Loucy (cell line): Measurements from ENCODE around the gene ARL10.

Experiments
- H2AFZ ChIP-seq: fragments of 200-600 bp; sonication (generic); 2 replicates; pipeline ENCODE4 v1.6.0; 2016; ENCODE audit warnings: antibody characterized with exemption, mild to moderate bottlenecking, low read length, moderate library complexity
- H3F3A ChIP-seq: fragments of 200-600 bp; 2 replicates; pipeline ENCODE4 v1.6.0; 2016; ENCODE audit warnings: antibody characterized with exemption, low read depth, mild to moderate bottlenecking
- H3K27me3 ChIP-seq: fragments of 200-600 bp; sonication (generic); 2 replicates; pipeline ENCODE4 v1.6.1; 2014; ENCODE audit warnings: low read length, mild to moderate bottlenecking; ENCODE audit not compliant: insufficient read depth, poor library complexity, severe bottlenecking
- H3K36me3 ChIP-seq: fragments of 200-600 bp; sonication (generic); 2 replicates; pipeline ENCODE4 v1.6.1; 2016; ENCODE audit warnings: low read length; ENCODE audit not compliant: insufficient read depth
- H3K4me1 ChIP-seq: fragments of 200-600 bp; sonication (generic); 2 replicates; pipeline ENCODE4 v1.5.1; 2014; ENCODE audit warnings: low read length, mild to moderate bottlenecking; ENCODE audit not compliant: insufficient read depth, poor library complexity, severe bottlenecking
- H3K4me2 ChIP-seq: fragments of 200-600 bp; sonication (generic); 2 replicates; pipeline ENCODE4 v1.6.0; 2014; ENCODE audit warnings: antibody characterized with exemption, low read length, low read depth, mild to moderate bottlenecking; ENCODE audit not compliant: poor library complexity, severe bottlenecking
- H3K4me3 ChIP-seq: fragments of 200-600 bp; sonication (generic); 2 replicates; pipeline ENCODE4 v1.5.1; 2014; ENCODE audit warnings: low read length, mild to moderate bottlenecking, mixed read lengths; ENCODE audit not compliant: poor library complexity, severe bottlenecking
- H3K79me2 ChIP-seq: fragments of 200-600 bp; sonication (generic); 2 replicates; pipeline ENCODE4 v1.6.1; 2014; ENCODE audit warnings: low read length; ENCODE audit not compliant: insufficient read depth
- H3K9ac ChIP-seq: fragments of 200-600 bp; sonication (generic); 2 replicates; pipeline ENCODE4 v1.6.0; 2014; ENCODE audit warnings: mild to moderate bottlenecking, low read depth, low read length, moderate library complexity; ENCODE audit not compliant: poor library complexity, severe bottlenecking
- H3K9me2 ChIP-seq: fragments of 200-600 bp; sonication (generic); replicated peaks from 2 replicates; pipeline ENCODE4 v1.6.1; 2016; ENCODE audit warnings: low read depth, low read length, mixed read lengths
- H3K9me3 ChIP-seq: fragments of 200-600 bp; sonication (generic); 2 replicates; pipeline ENCODE4 v1.6.1; 2014; ENCODE audit warnings: mild to moderate bottlenecking, antibody characterized with exemption, low read length, low read depth; ENCODE audit not compliant: insufficient read depth
- H4K20me1 ChIP-seq: fragments of 200-600 bp; sonication (generic); 2 replicates; pipeline ENCODE4 v1.6.0; 2014; ENCODE audit warnings: antibody characterized with exemption, low read length, mild to moderate bottlenecking; ENCODE audit not compliant: insufficient read depth, poor library complexity, severe bottlenecking
- EZH2phosphoT487 ChIP-seq: fragments of 200-600 bp; IDR thresholded peaks from 2 replicates; pipeline ENCODE4 v1.6.1; 2018; ENCODE audit warnings: antibody characterized with exemption, mild to moderate bottlenecking, moderate library complexity, borderline replicate concordance
- TF ChIP-seq, protein P1 (sequence below): fragments of 200-600 bp; sonication (generic); conservative IDR thresholded peaks from 2 replicates; pipeline ENCODE4 v1.5.1; 2014; ENCODE audit warnings: mild to moderate bottlenecking, antibody characterized with exemption, low read length

The ARL10 gene

DNA sequence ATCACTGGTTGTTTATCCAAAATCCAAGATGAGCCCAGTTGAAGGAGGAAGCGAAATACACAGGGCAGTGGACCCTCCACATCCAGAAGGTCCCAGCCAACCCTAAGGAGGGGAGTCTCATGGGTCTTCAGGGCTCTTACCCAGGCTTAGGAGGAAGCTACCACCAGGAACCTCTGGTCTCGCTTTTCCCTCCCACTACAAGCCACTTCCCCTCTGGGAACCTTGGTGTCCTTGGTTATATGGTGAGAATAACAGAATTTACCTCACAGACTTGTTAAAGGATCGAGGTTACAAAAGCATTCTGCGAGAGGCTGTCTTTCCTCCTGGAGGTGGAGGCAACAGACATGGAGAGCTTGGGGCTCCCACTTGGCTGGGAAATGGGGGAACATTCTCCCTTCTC lies 26.7 kb downstream of the ARL10 start:
- no peaks in the 10 kb centered on the region for H3K36me3 ChIP-seq
- no peak overlapping the region for H3K4me2 ChIP-seq

DNA sequence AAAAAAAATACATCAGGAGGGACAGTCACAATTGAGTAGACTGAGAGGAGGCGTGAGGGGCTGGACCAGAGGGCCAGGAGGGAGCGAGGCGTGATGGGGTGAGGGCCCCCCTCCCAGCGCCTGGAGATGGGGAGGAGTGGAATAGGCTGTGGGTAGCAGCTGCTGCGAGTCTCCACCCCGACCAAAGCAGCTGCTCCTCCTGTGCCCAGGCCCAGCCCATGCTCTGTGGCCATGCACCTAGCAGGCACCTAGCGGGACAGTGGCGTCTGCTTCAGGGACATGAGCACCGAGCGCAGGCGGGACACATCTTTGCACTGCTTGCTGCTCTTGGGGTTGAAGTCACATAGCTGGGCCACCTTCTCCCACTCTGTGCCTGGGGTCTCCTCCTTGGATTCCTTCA lies 27.2 kb downstream of the ARL10 start:
- Histone ChIP-seq H3K9me3 (no peaks in the 10 kb centered on the region), H3F3A (no peaks in the 10 kb centered on the region), H3K4me3 (no peak overlapping the region), H3K9ac (no peak overlapping the region), H3K36me3 (no peaks in the 10 kb centered on the region), H3K79me2 (peaks cover 16% of the 10 kb centered on the region), H3K27me3 (no peaks in the 10 kb centered on the region), H4K20me1 (no peaks in the 10 kb centered on the region), H3K4me1 (no peaks in the 10 kb centered on the region), H3K4me2 (no peak overlapping the region), H2AFZ (no peak overlapping the region), H3K9me2 (no peaks in the 10 kb centered on the region)
- TF ChIP-seq, protein P1, sequence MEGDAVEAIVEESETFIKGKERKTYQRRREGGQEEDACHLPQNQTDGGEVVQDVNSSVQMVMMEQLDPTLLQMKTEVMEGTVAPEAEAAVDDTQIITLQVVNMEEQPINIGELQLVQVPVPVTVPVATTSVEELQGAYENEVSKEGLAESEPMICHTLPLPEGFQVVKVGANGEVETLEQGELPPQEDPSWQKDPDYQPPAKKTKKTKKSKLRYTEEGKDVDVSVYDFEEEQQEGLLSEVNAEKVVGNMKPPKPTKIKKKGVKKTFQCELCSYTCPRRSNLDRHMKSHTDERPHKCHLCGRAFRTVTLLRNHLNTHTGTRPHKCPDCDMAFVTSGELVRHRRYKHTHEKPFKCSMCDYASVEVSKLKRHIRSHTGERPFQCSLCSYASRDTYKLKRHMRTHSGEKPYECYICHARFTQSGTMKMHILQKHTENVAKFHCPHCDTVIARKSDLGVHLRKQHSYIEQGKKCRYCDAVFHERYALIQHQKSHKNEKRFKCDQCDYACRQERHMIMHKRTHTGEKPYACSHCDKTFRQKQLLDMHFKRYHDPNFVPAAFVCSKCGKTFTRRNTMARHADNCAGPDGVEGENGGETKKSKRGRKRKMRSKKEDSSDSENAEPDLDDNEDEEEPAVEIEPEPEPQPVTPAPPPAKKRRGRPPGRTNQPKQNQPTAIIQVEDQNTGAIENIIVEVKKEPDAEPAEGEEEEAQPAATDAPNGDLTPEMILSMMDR: no peak
- no peak for TF ChIP-seq EZH2phosphoT487

More for the DNA sequence above, 26.7 kb downstream of the ARL10 start:
- Histone ChIP-seq H3F3A (no peaks in the 10 kb centered on the region), H3K9me2 (no peaks in the 10 kb centered on the region), H3K9ac (no peak overlapping the region), H2AFZ (no peak overlapping the region), H3K4me3 (no peak overlapping the region), H3K27me3 (no peaks in the 10 kb centered on the region), H3K79me2 (peaks cover 22% of the 10 kb centered on the region), H3K4me1 (no peaks in the 10 kb centered on the region), H3K9me3 (no peaks in the 10 kb centered on the region), H4K20me1 (no peaks in the 10 kb centered on the region)
- no peak for TF ChIP-seq EZH2phosphoT487
- TF ChIP-seq, protein P1: no peak

DNA sequence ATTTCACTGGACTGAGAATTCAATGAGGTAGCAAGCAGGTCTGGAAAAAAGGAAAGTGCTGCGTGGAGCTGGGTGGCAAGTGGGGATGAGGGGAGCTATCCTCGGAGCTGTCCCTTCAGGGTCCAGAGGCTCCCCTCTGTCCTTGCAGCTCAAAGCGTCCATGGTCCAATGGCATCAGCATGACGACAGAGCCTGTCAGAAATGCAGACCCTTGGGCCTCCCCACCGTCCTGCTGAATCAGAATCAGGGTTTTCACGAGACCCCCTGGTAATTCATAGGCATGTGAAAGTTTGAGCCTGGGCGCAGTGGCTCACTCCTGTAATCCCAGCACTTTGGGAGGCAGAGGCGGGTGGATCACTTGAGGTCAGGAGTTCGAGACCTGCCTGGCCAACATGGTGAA lies 28.8 kb downstream of the ARL10 start:
- Histone ChIP-seq H2AFZ (no peak overlapping the region), H3K36me3 (no peaks in the 10 kb centered on the region), H3K9me2 (no peaks in the 10 kb centered on the region), H3K27me3 (no peaks in the 10 kb centered on the region), H3K9me3 (no peaks in the 10 kb centered on the region), H3K4me1 (no peaks in the 10 kb centered on the region), H3K4me2 (no peak overlapping the region), H3K4me3 (no peak overlapping the region), H3F3A (no peaks in the 10 kb centered on the region), H4K20me1 (no peaks in the 10 kb centered on the region), H3K9ac (no peak overlapping the region), H3K79me2 (peaks cover 8% of the 10 kb centered on the region; the same call in 1 of the 2 replicates)
- TF ChIP-seq, protein P1: no peak
- no peak for TF ChIP-seq EZH2phosphoT487
